MM.1S (cell line): ENCODE data around the gene CAMK2A.

ENCODE experiments used
- CTCF ChIP-seq: fragments of 300-600 bp; sonication (generic); IDR thresholded peaks from 2 replicates; pipeline ENCODE4 v1.5.1; 2016; ENCODE audit warnings: antibody characterized with exemption, low read length, mixed read lengths
- EZH2 ChIP-seq: fragments of 300-600 bp; sonication (generic); optimal IDR thresholded peaks from 2 replicates; pipeline ENCODE3; 2017; ENCODE audit warnings: low read depth, mild to moderate bottlenecking, antibody characterized with exemption, low read length, mixed read lengths

- TF ChIP-seq CTCF (no peak), EZH2 (no peak)
These were observed 42.7 kb downstream of the CAMK2A start for GRCh38 chr5:150246835-150247234.
